ENCODE data around the gene LRRC14B. TPM values are rescaled to one million over a fixed set of nuclear protein-coding genes. Genes with fewer than 3 reads are reported as not detected.
A peak's percentile ranks its signal among the peaks of the same experiment; 100 is the strongest.

The LRRC14B gene
- total and polyA plus RNA-seq, 10 donors, result 0.10 TPM; not detected in 9

- peak; percentile 74 for DNase-seq
- Histone ChIP-seq H3K27me3 (replicated peaks in 1 of 7) (peaks cover 0 to 48% (median 14%) of the 10 kb centered on the region in 7 donors), H3K27ac (no peak overlapping the region), H3K9me3 (no peaks in the 10 kb centered on the region), H3K4me1 (peaks cover 0 to 28% (median 24%) of the 10 kb centered on the region in 6 donors), H3K4me3 (peak overlapping the region in 1 of 8 donors; percentile 57), H3K36me3 (no peaks in the 10 kb centered on the region)
- WGBS, 5 donors, result 87 to 93% (median 87%) methylated on average over 23 to 46 of the region's 46 CpGs
- intact Hi-C loops (cut with DNase I; ENCODE audit: low total_unique reads), result no loop called here
- TF ChIP-seq CTCF (IDR thresholded peaks at IDR 0.05 in 8 of 11, conservative IDR thresholded peaks at IDR 0.05 in 3 of 11), result no peak
- TF ChIP-seq POLR2AphosphoS5 (IDR thresholded peaks at IDR 0.05), result no peak
- no peak for TF ChIP-seq POLR2A (IDR thresholded peaks at IDR 0.05)
Observed at GRCh38 chr5:191949-192690, 825 bp downstream of the LRRC14B start.

- Histone ChIP-seq H3K9me3 (no peaks in the 10 kb centered on the region), H3K4me3 (no peak overlapping the region), H3K27me3 (replicated peaks in 1 of 7) (peaks cover 0 to 42% (median 14%) of the 10 kb centered on the region in 7 donors), H3K4me1 (peaks cover 0 to 28% (median 24%) of the 10 kb centered on the region in 6 donors), H3K27ac (no peak overlapping the region), H3K36me3 (no peaks in the 10 kb centered on the region)
- DNase-seq, result no peak
- intact Hi-C loops (cut with DNase I; ENCODE audit: low total_unique reads), result no loop called here
- WGBS, 5 donors, result 80 to 84% (median 81%) methylated on average over 7 to 9 of the region's 9 CpGs
- TF ChIP-seq POLR2AphosphoS5 (IDR thresholded peaks at IDR 0.05) (no peak), CTCF (IDR thresholded peaks at IDR 0.05 in 8 of 11, conservative IDR thresholded peaks at IDR 0.05 in 3 of 11) (no peak), POLR2A (IDR thresholded peaks at IDR 0.05) (no peak)
Observed at GRCh38 chr5:192691-192969, 1.3 kb downstream of the LRRC14B start.

- peak; percentile 68 for DNase-seq
- Histone ChIP-seq H3K27ac (no peak overlapping the region), H3K27me3 (replicated peaks in 1 of 7) (peaks cover 0 to 37% (median 14%) of the 10 kb centered on the region in 7 donors), H3K4me3 (no peak overlapping the region), H3K9me3 (no peaks in the 10 kb centered on the region), H3K4me1 (peaks cover 0 to 24% (median 20%) of the 10 kb centered on the region in 6 donors), H3K36me3 (no peaks in the 10 kb centered on the region)
- intact Hi-C loops (cut with DNase I; ENCODE audit: low total_unique reads), result no loop called here
- WGBS, 5 donors, result 85 to 90% (median 89%) methylated on average over 13 to 17 of the region's 17 CpGs
- TF ChIP-seq POLR2A (IDR thresholded peaks at IDR 0.05), result no peak
- no peak for TF ChIP-seq CTCF (IDR thresholded peaks at IDR 0.05 in 8 of 11, conservative IDR thresholded peaks at IDR 0.05 in 3 of 11)
- TF ChIP-seq POLR2AphosphoS5 (IDR thresholded peaks at IDR 0.05), result no peak
Observed at GRCh38 chr5:192970-193831, 1.9 kb downstream of the LRRC14B start.

GRCh38 chr5:194102-194501, 2.8 kb downstream of the LRRC14B start:
- Histone ChIP-seq H3K27ac (no peak overlapping the region), H3K9me3 (no peaks in the 10 kb centered on the region), H3K36me3 (peaks cover 0 to 8% (median 0%) of the 10 kb centered on the region in 6 donors), H3K4me1 (peaks cover 0 to 16% (median 12%) of the 10 kb centered on the region in 6 donors), H3K4me3 (no peak overlapping the region), H3K27me3 (replicated peaks in 1 of 7) (peaks cover 0 to 35% (median 14%) of the 10 kb centered on the region in 7 donors)
- TF ChIP-seq CTCF (IDR thresholded peaks at IDR 0.05 in 8 of 11, conservative IDR thresholded peaks at IDR 0.05 in 3 of 11), result no peak
- TF ChIP-seq POLR2AphosphoS5 (IDR thresholded peaks at IDR 0.05), result no peak
- TF ChIP-seq POLR2A (IDR thresholded peaks at IDR 0.05), result no peak
- DNase-seq, result peak; percentile 72
- 84 to 94% (median 87%) methylated on average over 15 of the region's 15 CpGs for WGBS, 5 donors
- intact Hi-C loops (cut with DNase I; ENCODE audit: low total_unique reads), result no loop called here

Measured in spleen (tissue), 11 donors.